Measurements from ENCODE around the gene DNAJC6. TPM values are rescaled to one million over a fixed set of nuclear protein-coding genes. Genes with fewer than 3 reads are reported as not detected.
A peak's percentile ranks its signal among the peaks of the same experiment; 100 is the strongest.

DNAJC6 gene
- total and polyA plus RNA-seq, 7 experiments from 2014 or later = 0.22 to 7.0 (median 1.8) TPM

- Histone ChIP-seq H3K36me3 (ENCODE audit: control insufficient read depth in 2 of 3, insufficient read depth in 3 of 3, low read length in 3 of 3) (no peaks in the 10 kb centered on the region), H3K4me3 (ENCODE audit: low read length) (no peak overlapping the region), H3K27ac (ENCODE audit: low read depth, low read length) (no peak overlapping the region), H3K9me3 (ENCODE audit: control insufficient read depth in 2 of 3, low read length in 3 of 3) (no peaks in the 10 kb centered on the region), H3K4me1 (ENCODE audit: control insufficient read depth in 2 of 2, insufficient read depth in 2 of 2, low read length in 2 of 2) (no peaks in the 10 kb centered on the region), H3K27me3 (ENCODE audit: control insufficient read depth in 2 of 2, insufficient read depth in 2 of 2, low read length in 2 of 2) (no peaks in the 10 kb centered on the region)
- ChIA-PET POLR2A (no interaction called here), CTCF (interaction anchor here (0.6 kb wide), 1 partner anchor 1180 kb away, joined by 3 read pairs; no protein-coding TSS in a partner anchor)
- H3K36me3 Mint-ChIP-seq = peaks cover 12 to 25% (median 20%) of the 10 kb centered on the region in 5 donors
- ATAC-seq (no peak), DNase-seq (no peak)
- no peak overlapping the region for H3K4me3 Mint-ChIP-seq
- H3K9me3 Mint-ChIP-seq = peaks cover 0 to 8% (median 1%) of the 10 kb centered on the region in 11 donors
- intact Hi-C loops (cut with micrococcal nuclease) = no loop called here
- peaks cover 0 to 15% (median 7%) of the 10 kb centered on the region in 5 donors for H3K27me3 Mint-ChIP-seq
- H3K27ac Mint-ChIP-seq = no peak overlapping the region
- H3K4me1 Mint-ChIP-seq = peaks cover 0 to 6% (median 0%) of the 10 kb centered on the region in 7 donors
Observed at GRCh38 chr1:65412984-65413375, 103.6 kb downstream of the DNAJC6 start.

- no peaks in the 10 kb centered on the region for H3K9me3 ChIP-seq (ENCODE audit: control insufficient read depth in 2 of 3, low read length in 3 of 3)
- ChIA-PET CTCF (no interaction called here), POLR2A (interaction anchor here (0.7 kb wide), 1 partner anchor 13 kb away, joined by 3 read pairs; no protein-coding TSS in a partner anchor)
- peaks cover 0 to 17% (median 8%) of the 10 kb centered on the region in 7 donors for H3K4me1 Mint-ChIP-seq
- peaks cover 0 to 15% (median 7%) of the 10 kb centered on the region in 5 donors for H3K27me3 Mint-ChIP-seq
- DNase-seq (no peak), ATAC-seq (no peak)
- no peaks in the 10 kb centered on the region for H3K27me3 ChIP-seq (ENCODE audit: control insufficient read depth in 2 of 2, insufficient read depth in 2 of 2, low read length in 2 of 2)
- H3K4me3 Mint-ChIP-seq = no peak overlapping the region
- no peaks in the 10 kb centered on the region for H3K36me3 ChIP-seq (ENCODE audit: control insufficient read depth in 2 of 3, insufficient read depth in 3 of 3, low read length in 3 of 3)
- peaks cover 0 to 5% of the 10 kb centered on the region in 2 donors for H3K4me1 ChIP-seq (ENCODE audit: control insufficient read depth in 2 of 2, insufficient read depth in 2 of 2, low read length in 2 of 2)
- intact Hi-C loops (cut with micrococcal nuclease) = no loop called here
- H3K27ac Mint-ChIP-seq = no peak overlapping the region
- H3K9me3 Mint-ChIP-seq = peaks cover 0 to 5% (median 1%) of the 10 kb centered on the region in 11 donors
- peaks cover 6 to 16% (median 14%) of the 10 kb centered on the region in 5 donors for H3K36me3 Mint-ChIP-seq
- no peak overlapping the region for H3K4me3 ChIP-seq (ENCODE audit: low read length)
- H3K27ac ChIP-seq (ENCODE audit: low read depth, low read length) = no peak overlapping the region
Observed at GRCh38 chr1:65414538-65414937, 105.2 kb downstream of the DNAJC6 start.

- peaks cover 0 to 6% of the 10 kb centered on the region in 2 donors for H3K4me1 ChIP-seq (ENCODE audit: control insufficient read depth in 2 of 2, insufficient read depth in 2 of 2, low read length in 2 of 2)
- no peak overlapping the region for H3K4me3 ChIP-seq (ENCODE audit: low read length)
- POLR2A ChIA-PET = no interaction called here
- no peaks in the 10 kb centered on the region for H3K27me3 ChIP-seq (ENCODE audit: control insufficient read depth in 2 of 2, insufficient read depth in 2 of 2, low read length in 2 of 2)
- H3K4me3 Mint-ChIP-seq = no peak overlapping the region
- intact Hi-C loops (cut with micrococcal nuclease) = no loop called here
- no peak overlapping the region for H3K27ac ChIP-seq (ENCODE audit: low read depth, low read length)
- H3K9me3 Mint-ChIP-seq = peaks cover 0 to 1% (median 0%) of the 10 kb centered on the region in 11 donors
- H3K36me3 ChIP-seq (ENCODE audit: control insufficient read depth in 2 of 3, insufficient read depth in 3 of 3, low read length in 3 of 3) = peaks cover 0 to 4% (median 0%) of the 10 kb centered on the region in 3 experiments
- peaks cover 0 to 8% (median 3%) of the 10 kb centered on the region in 5 donors for H3K36me3 Mint-ChIP-seq
- H3K4me1 Mint-ChIP-seq = peaks cover 0 to 22% (median 13%) of the 10 kb centered on the region in 7 donors
- ATAC-seq (no peak), DNase-seq (no peak)
- CTCF ChIA-PET = no interaction called here
- H3K9me3 ChIP-seq (ENCODE audit: control insufficient read depth in 2 of 3, low read length in 3 of 3) = no peaks in the 10 kb centered on the region
- H3K27ac Mint-ChIP-seq = no peak overlapping the region
- peaks cover 0 to 15% (median 7%) of the 10 kb centered on the region in 5 donors for H3K27me3 Mint-ChIP-seq
Observed at GRCh38 chr1:65416767-65417166, 107.4 kb downstream of the DNAJC6 start.

- Mint-ChIP-seq H3K27me3 (peaks cover 0 to 15% (median 0%) of the 10 kb centered on the region in 5 donors), H3K4me1 (peaks cover 0 to 20% (median 13%) of the 10 kb centered on the region in 7 donors), H3K27ac (peak overlapping the region in 1 of 9 donors; percentile 40), H3K4me3 (no peak overlapping the region), H3K9me3 (peaks cover 0 to 1% (median 0%) of the 10 kb centered on the region in 11 donors), H3K36me3 (peaks cover 0 to 3% (median 0%) of the 10 kb centered on the region in 5 donors)
- Histone ChIP-seq H3K36me3 (ENCODE audit: control insufficient read depth in 2 of 3, insufficient read depth in 3 of 3, low read length in 3 of 3) (peaks cover 0 to 4% (median 0%) of the 10 kb centered on the region in 3 experiments), H3K27me3 (ENCODE audit: control insufficient read depth in 2 of 2, insufficient read depth in 2 of 2, low read length in 2 of 2) (no peaks in the 10 kb centered on the region), H3K4me1 (ENCODE audit: control insufficient read depth in 2 of 2, insufficient read depth in 2 of 2, low read length in 2 of 2) (peaks cover 0 to 8% of the 10 kb centered on the region in 2 donors), H3K4me3 (ENCODE audit: low read length) (no peak overlapping the region), H3K9me3 (ENCODE audit: control insufficient read depth in 2 of 3, low read length in 3 of 3) (no peaks in the 10 kb centered on the region), H3K27ac (ENCODE audit: low read depth, low read length) (no peak overlapping the region)
- ChIA-PET POLR2A (no interaction called here), CTCF (no interaction called here)
- ATAC-seq (no peak), DNase-seq (no peak)
- intact Hi-C loops (cut with micrococcal nuclease) = no loop called here
Observed at GRCh38 chr1:65417729-65418128, 108.4 kb downstream of the DNAJC6 start.

GRCh38 chr1:65418522-65419185 is 109.3 kb downstream of the DNAJC6 start:
- H3K27me3 ChIP-seq (ENCODE audit: control insufficient read depth in 2 of 2, insufficient read depth in 2 of 2, low read length in 2 of 2) = no peaks in the 10 kb centered on the region
- ChIA-PET CTCF (interaction anchor here (0.5 to 1.1 kb wide), 2 partner anchors 11 to 40 kb away, joined by 3 to 4 read pairs; no protein-coding TSS in a partner anchor), POLR2A (interaction anchor here (1.7 kb wide), 1 partner anchor 153 kb away, joined by 12 read pairs; no protein-coding TSS in a partner anchor)
- H3K27me3 Mint-ChIP-seq = peaks cover 0 to 15% (median 0%) of the 10 kb centered on the region in 5 donors
- no peaks in the 10 kb centered on the region for H3K36me3 Mint-ChIP-seq
- H3K9me3 Mint-ChIP-seq = peaks cover 0 to 2% (median 0%) of the 10 kb centered on the region in 11 donors
- peak overlapping the region in 6 of 9 donors; percentile 34 to 96 (median 90) for H3K27ac Mint-ChIP-seq
- H3K4me1 ChIP-seq (ENCODE audit: control insufficient read depth in 2 of 2, insufficient read depth in 2 of 2, low read length in 2 of 2) = peaks cover 0 to 8% of the 10 kb centered on the region in 2 donors
- ATAC-seq (no peak), DNase-seq (no peak)
- peaks cover 0 to 4% (median 0%) of the 10 kb centered on the region in 3 experiments for H3K36me3 ChIP-seq (ENCODE audit: control insufficient read depth in 2 of 3, insufficient read depth in 3 of 3, low read length in 3 of 3)
- H3K4me1 Mint-ChIP-seq = peaks cover 0 to 20% (median 13%) of the 10 kb centered on the region in 7 donors
- intact Hi-C loops (cut with micrococcal nuclease) = no loop called here
- H3K9me3 ChIP-seq (ENCODE audit: control insufficient read depth in 2 of 3, low read length in 3 of 3) = no peaks in the 10 kb centered on the region
- peak overlapping the region; percentile 74 for H3K27ac ChIP-seq (ENCODE audit: low read depth, low read length)
- peak overlapping the region in 3 of 10 donors; percentile 32 to 56 (median 51) for H3K4me3 Mint-ChIP-seq
- no peak overlapping the region for H3K4me3 ChIP-seq (ENCODE audit: low read length)

- intact Hi-C loops (cut with micrococcal nuclease) = loop anchor here (1.0 to 10.0 kb wide), 22 partner anchors 10 to 1898 kb away; partner anchors contain the start of genes DNAI4 (in 2 of the 2), JAK1 (in 2 of the 2), MIER1 (in 2 of the 2) and RAVER2 (in 2 of the 2)
- Mint-ChIP-seq H3K27ac (peak overlapping the region in 7 of 9 donors; percentile 84 to 97 (median 95)), H3K4me1 (peaks cover 0 to 31% (median 22%) of the 10 kb centered on the region in 7 donors), H3K27me3 (peaks cover 0 to 12% (median 0%) of the 10 kb centered on the region in 5 donors), H3K36me3 (peaks cover 0 to 7% (median 0%) of the 10 kb centered on the region in 5 donors), H3K9me3 (peaks cover 0 to 2% (median 0%) of the 10 kb centered on the region in 11 donors), H3K4me3 (no peak overlapping the region)
- ATAC-seq (peak; percentile 97), DNase-seq (peak; percentile 93 to 99 (median 98))
- Histone ChIP-seq H3K4me3 (ENCODE audit: low read length) (peak overlapping the region; percentile 86), H3K4me1 (ENCODE audit: control insufficient read depth in 2 of 2, insufficient read depth in 2 of 2, low read length in 2 of 2) (peaks cover 0 to 8% of the 10 kb centered on the region in 2 donors), H3K9me3 (ENCODE audit: control insufficient read depth in 2 of 3, low read length in 3 of 3) (no peaks in the 10 kb centered on the region), H3K36me3 (ENCODE audit: control insufficient read depth in 2 of 3, insufficient read depth in 3 of 3, low read length in 3 of 3) (peaks cover 0 to 4% (median 0%) of the 10 kb centered on the region in 3 experiments), H3K27me3 (ENCODE audit: control insufficient read depth in 2 of 2, insufficient read depth in 2 of 2, low read length in 2 of 2) (no peaks in the 10 kb centered on the region), H3K27ac (ENCODE audit: low read depth, low read length) (peak overlapping the region; percentile 78)
- CTCF ChIA-PET = interaction anchor here (0.5 to 1.2 kb wide), 6 partner anchors 9 to 1454 kb away, joined by 3 to 7 read pairs (median 3); no protein-coding TSS in a partner anchor
- POLR2A ChIA-PET = interaction anchor here (0.7 to 1.7 kb wide), 5 partner anchors 12 to 355 kb away, joined by 3 to 12 read pairs (median 4); no protein-coding TSS in a partner anchor
Observed at GRCh38 chr1:65419681-65420589, 110.6 kb downstream of the DNAJC6 start.

Measured in naive thymus-derived CD4-positive, alpha-beta T cell (primary cell).